ENCODE results near the gene PPP6C.
A peak's percentile ranks its signal among the peaks of the same experiment; 100 is the strongest.
"Not testable (repeated sequence)": the region's sequence is repeated elsewhere in the genome, so short reads cannot be mapped to it uniquely, and the experiment has no call there.

Gene PPP6C

GRCh38 chr9:125181756-125182155 lies 7.8 kb downstream of the PPP6C start:
- DNase-seq = not testable (repeated sequence)

- no peak for DNase-seq
These were observed 8.7 kb downstream of the PPP6C start for GRCh38 chr9:125180876-125181275.

GRCh38 chr9:125179776-125180175 lies 9.8 kb downstream of the PPP6C start:
- DNase-seq = not testable (repeated sequence)

- DNase-seq = no peak
These were observed 11.7 kb downstream of the PPP6C start for GRCh38 chr9:125177888-125178287.

GRCh38 chr9:125176636-125177035 lies 13.0 kb downstream of the PPP6C start:
- DNase-seq = no peak

- no peak for DNase-seq
These were observed 17.4 kb downstream of the PPP6C start for GRCh38 chr9:125172031-125172755.

DNA sequence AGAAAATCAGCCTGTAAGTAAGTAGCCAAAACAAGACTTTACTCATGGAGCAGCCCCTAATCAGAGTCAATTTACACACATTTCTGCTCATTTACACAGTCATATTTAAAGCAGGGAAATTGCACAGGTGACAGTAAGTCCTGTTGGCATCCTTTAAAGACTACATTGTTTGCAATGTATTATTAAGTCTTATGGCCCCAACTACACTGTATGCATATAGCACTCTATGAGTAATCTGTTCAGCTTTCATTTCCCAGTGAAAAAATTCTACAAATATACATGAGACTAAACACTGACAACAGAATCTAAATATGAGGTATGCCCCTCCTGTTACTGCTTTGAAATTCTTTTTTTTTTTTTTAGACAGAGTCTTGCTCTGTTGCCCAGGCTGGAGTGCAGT lies 19.7 kb downstream of the PPP6C start:
- no peak for DNase-seq

DNA sequence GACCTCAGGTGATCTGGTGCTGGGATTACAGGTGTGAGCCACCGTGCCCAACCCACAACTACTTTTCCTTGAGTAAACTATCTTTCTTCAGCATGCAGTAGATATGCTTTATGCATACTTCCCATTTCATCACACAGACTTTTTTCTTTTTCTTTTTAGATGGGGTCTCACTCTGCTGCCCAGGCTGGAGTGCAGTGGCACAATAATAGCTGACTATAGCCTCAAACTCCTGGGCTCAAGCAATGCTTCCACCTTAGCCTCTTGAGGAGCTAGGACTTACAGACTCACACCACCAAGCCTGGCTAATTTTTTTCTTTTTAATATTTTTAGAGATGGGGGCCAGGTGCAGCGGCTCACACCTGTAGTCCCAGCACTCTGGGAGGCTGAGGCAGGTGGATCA lies 22.8 kb downstream of the PPP6C start:
- DNase-seq = no peak

DNA sequence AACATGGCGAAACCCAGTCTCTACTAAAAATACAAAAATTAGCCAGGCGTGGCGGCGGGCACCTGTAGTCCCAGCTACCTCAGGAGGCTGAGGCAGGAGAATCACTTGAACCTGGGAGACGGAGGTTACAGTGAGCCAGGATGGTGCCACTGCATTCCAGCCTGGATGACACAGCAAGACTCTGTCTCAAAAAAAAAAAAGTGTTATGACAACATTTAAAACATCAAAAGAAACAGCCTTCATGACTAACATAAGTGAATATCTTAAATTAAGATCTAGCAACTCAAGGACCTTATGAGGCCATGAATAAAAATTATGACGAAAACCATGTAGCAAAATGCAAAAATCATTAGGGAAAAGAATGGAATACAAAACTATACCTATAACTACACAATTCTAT lies 26.7 kb downstream of the PPP6C start:
- not testable (repeated sequence) for DNase-seq

- no peak for DNase-seq
These were observed 28.2 kb downstream of the PPP6C start for GRCh38 chr9:125161284-125161918.

- DNase-seq = no peak
These were observed 28.9 kb downstream of the PPP6C start for GRCh38 chr9:125160750-125161149.

DNA sequence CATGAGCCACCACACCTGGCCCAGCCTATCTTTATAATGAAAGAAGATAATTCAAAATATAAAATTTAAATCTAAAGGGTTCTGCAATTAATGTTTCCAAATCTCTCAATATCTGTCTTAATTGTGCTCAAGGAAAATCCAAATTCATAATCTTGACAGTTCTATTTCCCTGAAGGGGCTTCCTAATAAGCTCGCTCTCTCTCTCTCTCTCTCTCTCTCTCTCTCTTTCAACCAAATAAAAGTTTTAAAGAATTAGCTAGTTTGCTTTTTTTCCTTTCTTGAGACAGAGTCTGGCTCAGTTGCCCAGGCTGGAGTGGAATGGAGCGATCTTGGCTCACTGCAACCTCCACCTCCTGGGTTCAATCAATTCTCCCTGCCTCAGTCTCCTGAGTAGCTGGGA lies 33.1 kb downstream of the PPP6C start:
- no peak for DNase-seq

DNA sequence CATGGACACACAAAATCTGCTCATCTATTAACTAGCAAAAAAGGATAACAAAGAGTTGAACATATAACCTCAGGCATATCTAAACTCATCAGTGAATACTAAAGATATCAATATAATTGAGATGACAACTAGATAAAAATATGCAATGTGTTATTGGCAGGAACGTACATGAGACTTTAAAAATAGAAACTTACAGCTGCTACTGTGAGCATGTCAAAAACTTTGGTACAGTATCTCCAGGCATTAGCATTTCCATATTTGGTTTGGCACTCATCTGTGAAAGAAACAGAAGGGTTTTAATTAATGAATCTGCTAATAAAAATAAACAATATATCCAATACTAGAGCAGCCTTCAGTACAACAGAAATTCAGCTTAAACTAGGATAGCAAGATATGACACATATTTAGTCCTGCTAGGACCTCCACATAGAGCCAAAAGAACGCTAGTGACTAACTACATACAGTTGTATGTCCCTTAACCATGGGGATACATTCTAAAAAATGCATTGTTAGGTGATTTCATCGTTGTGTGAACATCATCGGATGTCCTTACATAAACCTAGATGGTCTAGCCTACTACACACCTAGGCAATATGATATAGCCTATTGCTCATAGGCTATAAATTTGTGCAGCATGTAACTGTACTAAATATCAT lies 35.8 kb downstream of the PPP6C start:
- DNase-seq = no peak

GRCh38 chr9:125151730-125152129 lies 37.9 kb downstream of the PPP6C start:
- DNase-seq = no peak

- no peak for DNase-seq
These were observed 39.0 kb downstream of the PPP6C start for GRCh38 chr9:125150349-125151245.

GRCh38 chr9:125147401-125147951 lies 42.1 kb downstream of the PPP6C start:
- DNase-seq = no peak

DNA sequence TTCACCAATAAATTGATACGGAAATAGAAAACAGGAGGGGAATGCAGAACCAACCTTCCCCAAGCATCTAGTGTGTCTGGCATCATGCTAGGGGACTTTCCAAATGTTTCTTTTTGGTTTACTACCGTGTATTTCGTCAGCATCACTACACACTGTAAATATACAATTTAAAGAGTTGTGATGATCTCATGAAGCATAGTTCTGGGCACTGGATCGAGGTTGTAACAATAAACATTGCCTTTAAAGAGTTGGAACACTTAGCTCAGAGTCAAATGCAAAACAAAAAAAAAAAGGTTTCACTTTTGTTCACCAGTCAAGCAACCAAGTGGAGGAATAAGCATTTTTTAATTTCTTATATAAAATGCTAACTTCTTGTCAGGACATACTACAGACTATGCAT lies 43.4 kb downstream of the PPP6C start:
- no peak for DNase-seq

DNA sequence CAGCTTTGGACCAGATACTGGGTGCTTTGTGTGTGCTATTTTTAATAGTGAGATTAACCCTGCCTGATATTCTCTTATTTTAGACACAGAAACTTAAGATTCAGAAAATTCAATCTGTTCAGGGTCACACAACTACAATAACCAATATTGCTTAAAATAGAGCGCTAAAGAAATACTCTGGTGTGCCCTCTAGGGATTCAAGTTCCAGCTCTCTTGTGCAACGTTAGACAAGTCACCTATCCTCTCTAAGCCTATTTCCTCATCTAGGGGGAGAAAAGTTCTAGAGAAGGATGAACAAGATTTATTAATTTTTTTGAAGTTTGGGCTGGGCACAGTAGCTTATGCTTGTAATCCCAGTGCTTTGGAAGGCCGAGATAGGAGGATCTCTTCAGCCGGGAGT lies 44.2 kb downstream of the PPP6C start:
- no peak for DNase-seq

DNA sequence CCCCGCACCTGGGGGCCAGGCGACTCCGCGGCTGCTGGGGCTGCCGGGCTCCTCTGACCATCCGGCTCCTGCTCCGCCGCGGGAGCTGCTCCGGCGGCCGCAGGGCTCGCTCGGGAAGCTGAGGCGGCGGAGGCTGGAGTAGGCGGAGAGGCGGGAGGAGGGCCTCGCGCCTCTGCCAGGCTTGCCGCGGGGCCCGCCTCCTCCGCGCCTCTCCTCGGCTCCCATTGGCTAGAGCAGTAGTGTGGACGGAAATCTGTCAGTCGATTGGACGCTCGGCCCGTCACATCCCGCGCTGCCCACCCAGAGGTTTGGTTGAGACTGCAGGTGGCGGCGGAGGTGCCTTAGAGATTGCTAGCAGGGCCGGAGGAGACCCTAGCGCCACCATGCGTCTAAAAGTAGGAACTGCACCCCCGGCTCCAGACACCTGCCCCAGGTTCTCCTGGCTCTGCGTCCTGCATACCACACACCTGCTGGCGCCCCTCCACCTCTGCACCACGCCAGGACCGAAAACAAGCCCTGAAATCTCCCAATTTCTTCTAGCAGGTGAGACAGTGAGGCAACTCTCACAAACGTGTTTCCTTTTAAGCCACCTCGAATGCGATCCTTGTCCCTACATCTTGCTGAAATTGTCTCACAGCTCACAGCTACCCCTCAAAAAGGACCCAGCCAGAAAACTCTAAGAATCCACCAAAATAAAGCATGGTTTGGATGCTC lies 46.1 kb downstream of the PPP6C start, which contains the start of gene SCAI:
TSS of gene SCAI (minus strand) at position 152 of the 714 bp plus-strand sequence. CDS start at position 61, 91 bp downstream.
- peak; percentile 95 for DNase-seq

DNA sequence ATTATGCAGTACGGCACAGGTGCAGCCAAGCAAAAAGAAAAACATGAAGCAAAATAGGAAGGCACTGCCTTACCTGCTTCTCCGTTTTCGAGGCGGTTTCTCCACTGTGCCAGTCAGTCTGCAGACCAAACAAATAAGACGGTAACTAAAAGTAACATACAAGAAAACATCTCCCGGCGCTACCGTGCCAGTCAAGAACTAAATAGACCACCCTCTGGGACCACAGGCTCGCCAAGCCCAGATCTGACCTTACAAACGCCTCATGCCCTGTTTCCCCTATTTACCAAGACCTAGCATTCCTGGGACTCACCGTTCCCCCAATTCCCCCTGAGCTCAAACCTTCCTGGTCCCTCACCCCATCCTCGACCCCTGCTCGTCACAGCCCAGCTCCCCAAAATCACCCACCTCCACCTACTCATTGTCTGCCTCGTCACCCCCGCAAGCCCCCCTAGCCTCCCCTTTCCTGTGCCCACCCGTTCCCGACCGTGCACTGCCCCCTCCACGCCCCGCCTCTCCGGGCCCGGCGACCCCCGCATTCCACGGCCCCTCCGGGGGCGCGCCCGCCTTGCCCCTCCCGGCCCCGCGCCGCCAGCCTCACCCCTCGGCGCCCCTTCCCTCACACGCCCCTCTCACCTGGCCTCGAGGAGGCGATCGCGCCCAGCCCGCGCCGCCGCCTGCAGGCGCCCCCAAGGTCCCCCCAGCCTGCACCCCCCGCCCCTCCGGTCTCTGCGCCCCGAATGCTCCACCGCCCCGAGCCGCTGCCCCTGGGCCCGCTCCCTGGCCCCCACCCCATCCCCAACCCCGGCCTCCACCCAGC lies 46.8 kb downstream of the PPP6C start:
- DNase-seq = peak; percentile 41

GRCh38 chr9:125141751-125142150 lies 47.9 kb downstream of the PPP6C start:
- no peak for DNase-seq
